GM10847 (cell line): Measurements from ENCODE around the gene ACCS.

Experiments
- POLR2A ChIP-seq: IDR thresholded peaks from 2 replicates; pipeline ENCODE4 v1.6.1; 2011; ENCODE audit not compliant: insufficient read length; ENCODE audit errors: extremely low read depth

The ACCS gene

DNA sequence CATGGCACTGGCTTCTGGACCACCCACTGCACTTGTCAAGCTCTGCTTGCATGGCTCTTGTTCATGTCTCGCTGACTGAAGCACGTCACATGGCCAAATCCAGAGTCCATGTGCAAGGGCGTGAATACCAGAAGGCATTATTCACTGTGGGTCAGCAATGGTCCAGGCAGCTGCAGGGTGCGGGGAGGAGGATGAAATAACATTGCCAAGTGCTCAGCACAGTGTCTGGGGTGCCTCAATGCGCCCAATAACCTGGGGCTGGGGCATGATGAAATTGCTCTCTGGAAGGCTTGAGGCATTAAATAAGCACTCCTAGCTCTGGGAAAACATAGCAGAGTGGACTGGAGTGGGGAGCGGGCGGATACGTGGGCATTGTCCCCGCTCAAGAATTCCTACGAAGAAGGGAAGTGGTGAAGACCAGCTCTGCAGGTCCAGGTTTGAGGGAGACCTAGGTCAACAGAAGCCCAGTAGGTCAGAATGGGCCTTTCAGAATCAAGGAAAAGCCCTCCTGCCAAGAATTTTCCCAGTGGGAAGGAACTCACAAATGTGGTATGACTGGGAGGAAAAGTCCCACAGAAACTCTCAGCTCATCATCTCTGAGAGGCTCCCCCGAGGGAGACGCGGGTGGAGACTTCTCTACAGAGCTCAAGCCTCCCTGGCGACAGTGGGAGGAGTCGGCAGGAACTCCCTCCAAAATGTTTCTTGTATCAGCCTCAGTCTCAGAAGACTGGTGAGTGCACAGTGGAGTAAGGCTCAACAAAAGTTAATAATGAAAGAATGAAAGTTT lies 33.6 kb upstream of the ACCS start:
- TF ChIP-seq POLR2A, result no peak

- no peak for TF ChIP-seq POLR2A
These were observed 32.6 kb upstream of the ACCS start for GRCh38 chr11:44033411-44033850.

DNA sequence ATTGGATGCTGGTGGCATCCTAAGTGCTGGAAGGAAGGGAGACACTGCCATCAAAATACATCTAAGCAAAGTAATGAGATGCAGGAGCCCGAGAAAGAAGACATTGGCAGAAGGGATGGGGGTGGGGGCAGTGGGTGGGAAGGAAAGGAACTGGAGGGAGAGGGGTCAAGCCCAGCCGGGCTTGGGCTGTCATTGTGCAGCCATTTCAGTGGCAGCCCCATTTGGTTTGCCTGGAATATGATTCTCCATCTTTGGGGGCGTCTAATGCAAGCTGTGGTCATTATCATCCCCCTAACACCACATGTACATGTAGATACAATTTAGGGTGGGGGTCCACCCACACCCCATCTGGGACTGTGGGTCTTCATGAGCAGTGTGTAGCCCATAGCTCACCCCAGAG lies 32.2 kb upstream of the ACCS start:
- TF ChIP-seq POLR2A, result no peak

DNA sequence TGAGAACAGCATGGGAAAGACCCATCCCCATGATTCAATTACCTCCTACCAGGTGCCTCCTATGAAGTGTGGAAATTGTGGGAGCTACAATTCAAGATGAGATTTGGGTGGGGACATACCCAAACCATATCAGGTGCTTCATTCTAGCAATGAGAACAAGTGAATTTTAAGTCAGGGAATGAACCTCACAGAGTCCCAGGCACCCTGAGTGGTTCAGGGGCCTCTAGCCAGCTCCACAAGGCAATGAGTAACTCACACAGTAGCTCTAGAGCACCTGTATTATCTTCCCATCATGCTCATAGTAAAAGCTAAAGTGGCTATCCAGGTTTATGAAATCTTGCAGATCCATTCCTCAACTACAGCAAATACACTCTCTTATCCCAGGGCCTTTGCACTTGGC lies 31.4 kb upstream of the ACCS start:
- no peak for TF ChIP-seq POLR2A

- TF ChIP-seq POLR2A, result no peak
These were observed 29.0 kb upstream of the ACCS start for GRCh38 chr11:44036811-44037657.

DNA sequence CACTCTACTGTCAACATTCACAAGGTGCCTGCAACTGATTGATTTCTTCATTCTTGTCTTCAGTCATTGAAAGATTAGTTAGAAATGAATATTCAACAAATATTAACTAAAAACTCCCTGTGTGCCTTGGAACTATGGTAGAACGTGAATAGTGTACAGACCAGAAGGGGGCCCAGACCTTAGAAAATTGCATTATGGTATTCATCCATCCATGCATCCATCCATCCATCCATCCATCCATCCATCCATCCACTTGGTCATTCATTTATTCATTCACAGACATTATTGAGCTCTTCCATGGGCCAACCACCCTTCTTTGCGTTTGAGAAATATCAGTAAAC lies 28.4 kb upstream of the ACCS start:
- no peak for TF ChIP-seq POLR2A

DNA sequence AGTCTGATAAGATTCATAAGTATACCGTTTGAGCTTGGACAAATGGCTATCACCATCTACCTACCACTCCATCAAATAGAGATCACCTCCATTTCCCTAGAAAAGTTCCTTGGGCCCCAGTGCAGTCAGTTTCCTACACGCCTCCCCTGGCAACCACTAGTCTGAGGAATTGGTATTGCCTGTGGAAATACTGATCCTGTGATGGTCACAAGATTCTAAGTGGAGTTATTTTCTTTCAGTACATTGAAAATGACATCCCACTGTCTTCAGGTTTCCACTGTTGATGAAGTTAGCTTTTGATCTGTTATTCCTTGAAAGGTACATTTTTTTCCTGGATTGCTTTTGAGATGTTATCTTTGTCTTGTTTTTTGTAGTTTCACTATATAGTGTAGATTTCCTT lies 22.9 kb upstream of the ACCS start:
- no peak for TF ChIP-seq POLR2A

DNA sequence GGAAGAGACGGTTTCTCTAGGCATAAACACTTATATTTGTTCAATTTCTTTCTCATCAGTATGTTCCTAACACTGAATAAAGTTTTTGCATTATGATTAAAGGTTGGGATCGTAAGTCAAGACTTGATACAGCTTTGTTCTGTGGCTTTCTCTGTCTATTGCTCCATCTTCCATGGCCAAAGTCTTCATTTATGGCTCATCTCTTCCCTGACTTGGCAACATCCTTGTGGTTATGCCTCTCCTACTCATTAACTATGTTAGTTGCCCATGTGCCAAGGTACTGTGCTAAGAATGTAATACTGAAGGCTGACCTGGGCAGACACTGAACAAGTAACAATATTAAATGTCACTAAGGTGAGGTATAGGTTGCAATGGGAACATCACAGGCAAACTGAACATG lies 19.9 kb upstream of the ACCS start:
- no peak for TF ChIP-seq POLR2A

DNA sequence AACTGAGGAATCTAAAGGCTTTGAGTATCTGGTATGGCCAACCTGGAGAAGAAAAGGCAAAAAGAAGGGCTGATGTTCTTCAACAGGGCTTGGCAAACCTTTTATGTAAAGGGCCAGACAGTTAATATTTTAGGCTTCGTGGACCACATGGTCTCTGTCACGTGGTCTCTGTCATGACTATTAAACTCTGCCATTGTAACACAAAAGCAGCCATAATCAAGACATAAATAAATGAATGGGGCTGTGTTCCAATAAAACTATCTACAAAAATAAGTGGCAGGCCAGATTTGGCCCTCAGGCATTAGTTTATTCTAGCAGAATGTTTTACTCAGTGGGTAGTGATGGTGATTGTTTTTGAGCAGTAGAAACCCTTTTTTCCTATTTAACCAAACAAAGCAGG lies 18.8 kb upstream of the ACCS start:
- no peak for TF ChIP-seq POLR2A

GRCh38 chr11:44047931-44048431 lies 18.1 kb upstream of the ACCS start, which contains the start of gene ACCSL:
Gene ACCSL (plus strand): TSS chr11:44047981. CDS start chr11:44048037, 56 bp downstream.
- no peak for TF ChIP-seq POLR2A

GRCh38 chr11:44049832-44050231 lies 16.2 kb upstream of the ACCS start:
- TF ChIP-seq POLR2A, result no peak

GRCh38 chr11:44051171-44051570 lies 14.9 kb upstream of the ACCS start:
- no peak for TF ChIP-seq POLR2A

DNA sequence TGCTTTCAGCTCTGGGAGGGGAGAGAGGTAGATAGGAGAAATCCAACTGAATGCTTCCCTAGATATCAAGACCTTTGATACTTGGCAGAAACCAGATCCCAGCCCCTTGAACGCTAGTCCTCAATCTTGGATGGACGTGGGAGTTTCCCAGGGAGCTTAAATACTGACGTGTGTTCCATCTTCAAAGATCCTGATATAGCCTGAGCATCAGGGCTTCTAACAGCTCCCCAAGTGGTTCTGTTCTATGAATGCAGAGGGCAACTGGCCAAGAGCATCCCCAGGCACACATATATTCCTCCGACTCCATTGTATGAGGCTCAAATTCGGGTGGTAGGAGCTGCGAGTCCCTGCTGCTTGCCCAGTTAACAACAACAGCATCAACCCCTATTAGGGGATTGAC lies 8.7 kb upstream of the ACCS start:
- TF ChIP-seq POLR2A, result no peak

GRCh38 chr11:44058275-44058674 lies 7.8 kb upstream of the ACCS start:
- TF ChIP-seq POLR2A, result no peak

DNA sequence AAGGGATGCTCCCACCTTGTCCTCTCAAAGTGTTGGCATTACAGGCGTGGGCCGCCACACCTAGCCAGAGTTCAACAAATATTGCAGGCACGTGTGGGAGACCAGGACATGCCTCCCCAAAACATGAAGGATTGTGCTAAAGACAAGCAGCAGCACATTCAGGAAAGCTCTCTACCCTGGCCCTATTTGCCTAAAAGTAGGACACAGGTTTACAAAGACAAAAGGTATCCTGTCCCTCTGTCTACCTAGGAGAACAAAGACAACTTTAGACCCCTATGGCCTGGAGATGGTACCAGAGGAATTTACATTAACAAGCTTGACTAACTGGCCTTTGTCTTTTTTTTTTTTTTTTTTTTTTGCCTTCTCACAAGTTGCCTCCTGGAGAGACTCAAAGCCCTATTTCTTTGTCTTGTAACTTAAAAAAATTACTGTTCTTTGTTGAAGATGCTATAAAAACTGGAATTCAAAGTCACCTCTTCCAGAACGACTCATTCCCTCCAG lies 859 bp upstream of the ACCS start:
- no peak for TF ChIP-seq POLR2A

- TF ChIP-seq POLR2A, result no peak
These were observed 667 bp downstream of the ACCS start for GRCh38 chr11:44066732-44067141.
